Skeletal muscle satellite cell (primary cell): ENCODE results near the gene E2F1.
"Not testable (repeated sequence)": the region's sequence is repeated elsewhere in the genome, so short reads cannot be mapped to it uniquely, and the experiment has no call there.

Source experiments
- H3K27me3 ChIP-seq: 2 replicates; pipeline ENCODE4 v1.7.0; 2013; ENCODE audit warnings: low read length; ENCODE audit not compliant: control insufficient read depth, insufficient read depth
- H3K36me3 ChIP-seq: 2 replicates; pipeline ENCODE4 v1.7.0; 2013; ENCODE audit warnings: mild to moderate bottlenecking, control low read depth, low read length; ENCODE audit not compliant: insufficient read depth
- H3K4me1 ChIP-seq: 2 replicates; pipeline ENCODE4 v1.7.0; 2013; ENCODE audit warnings: low read length; ENCODE audit not compliant: control insufficient read depth, insufficient read depth
- H3K4me2 ChIP-seq: 2 replicates; pipeline ENCODE4 v1.7.0; 2013; ENCODE audit warnings: mild to moderate bottlenecking, low read length
- H3K4me3 ChIP-seq: 2 replicates; pipeline ENCODE4 v1.7.0; 2013; ENCODE audit warnings: low read length
- H3K9ac ChIP-seq: 2 replicates; pipeline ENCODE4 v1.7.0; 2013; ENCODE audit warnings: mild to moderate bottlenecking, low read depth, low read length, moderate library complexity
- H3K9me3 ChIP-seq: replicated peaks from 2 replicates; pipeline ENCODE4 v1.7.0; 2013; ENCODE audit warnings: mild to moderate bottlenecking, control low read depth, low read length

The E2F1 gene

GRCh38 chr20:33635341-33635740, 50.8 kb downstream of the E2F1 start:
- Histone ChIP-seq H3K4me3 (no peak overlapping the region), H3K27me3 (no peaks in the 10 kb centered on the region), H3K4me1 (no peaks in the 10 kb centered on the region), H3K9ac (no peak overlapping the region), H3K36me3 (peaks cover 26% of the 10 kb centered on the region), H3K4me2 (no peak overlapping the region), H3K9me3 (no peaks in the 10 kb centered on the region)

- H3K4me2 ChIP-seq, H3K9me3 ChIP-seq, H3K27me3 ChIP-seq, H3K4me3 ChIP-seq, H3K9ac ChIP-seq, H3K4me1 ChIP-seq: not testable (repeated sequence)
- H3K36me3 ChIP-seq: peaks cover 29% of the 10 kb centered on the region
Observed at GRCh38 chr20:33631910-33632309, 54.3 kb downstream of the E2F1 start.

- Histone ChIP-seq H3K4me1 (no peaks in the 10 kb centered on the region), H3K4me3 (no peak overlapping the region), H3K27me3 (no peaks in the 10 kb centered on the region), H3K9me3 (no peaks in the 10 kb centered on the region), H3K36me3 (peaks cover 27% of the 10 kb centered on the region), H3K4me2 (no peak overlapping the region), H3K9ac (no peak overlapping the region)
Observed at GRCh38 chr20:33630507-33630906, 55.7 kb downstream of the E2F1 start.

GRCh38 chr20:33629979-33630378, 56.2 kb downstream of the E2F1 start:
- no peaks in the 10 kb centered on the region for H3K4me1 ChIP-seq
- no peaks in the 10 kb centered on the region for H3K27me3 ChIP-seq
- H3K4me2 ChIP-seq: no peak overlapping the region
- H3K36me3 ChIP-seq: peaks cover 27% of the 10 kb centered on the region
- H3K4me3 ChIP-seq: no peak overlapping the region
- no peaks in the 10 kb centered on the region for H3K9me3 ChIP-seq
- no peak overlapping the region for H3K9ac ChIP-seq

GRCh38 chr20:33629533-33629932, 56.7 kb downstream of the E2F1 start:
- Histone ChIP-seq H3K9ac (no peak overlapping the region), H3K4me3 (no peak overlapping the region), H3K27me3 (no peaks in the 10 kb centered on the region), H3K4me2 (no peak overlapping the region), H3K4me1 (no peaks in the 10 kb centered on the region), H3K36me3 (peaks cover 27% of the 10 kb centered on the region), H3K9me3 (no peaks in the 10 kb centered on the region)

GRCh38 chr20:33627577-33628216, 58.5 kb downstream of the E2F1 start:
- H3K4me3 ChIP-seq: no peak overlapping the region

GRCh38 chr20:33626190-33626589, 60.0 kb downstream of the E2F1 start:
- Histone ChIP-seq H3K27me3 (no peaks in the 10 kb centered on the region), H3K4me3 (no peak overlapping the region), H3K4me1 (no peaks in the 10 kb centered on the region), H3K9ac (no peak overlapping the region), H3K36me3 (peaks cover 34% of the 10 kb centered on the region), H3K9me3 (no peaks in the 10 kb centered on the region), H3K4me2 (no peak overlapping the region)

More at GRCh38 chr20:33627577-33628216, 58.5 kb downstream of the E2F1 start:
- Histone ChIP-seq H3K9ac (no peak overlapping the region), H3K36me3 (peaks cover 32% of the 10 kb centered on the region), H3K4me1 (no peaks in the 10 kb centered on the region), H3K9me3 (no peaks in the 10 kb centered on the region), H3K4me2 (no peak overlapping the region), H3K27me3 (no peaks in the 10 kb centered on the region)
